Thyroid gland (tissue), 4 donors: ENCODE results near the gene NEDD4. TPM values are rescaled to one million over a fixed set of nuclear protein-coding genes. Genes with fewer than 3 reads are reported as not detected.

Source experiments
- DNase-seq, 2 donors: peaks; one replicate each; pipeline ENCODE4 v3.0.0-alpha.2; 2019
- H3K27ac ChIP-seq, 3 donors: fragments of 200-600 bp; sonication (generic); 1 replicate in 2 of 3; 2 replicates in 1 of 3; pipeline ENCODE4 v1.5.1; 2016 to 2019; ENCODE audit warnings: mild to moderate bottlenecking in 1 of 3, moderate library complexity in 1 of 3
- H3K27me3 ChIP-seq: fragments of 200-600 bp; sonication (generic); one replicate; pipeline ENCODE4 v1.5.1; 2019
- H3K36me3 ChIP-seq, 2 donors: fragments of 200-600 bp; sonication (generic); one replicate each; pipeline ENCODE4 v1.5.1; 2016 to 2019
- H3K4me1 ChIP-seq, 2 donors: fragments of 200-600 bp; sonication (generic); one replicate each; pipeline ENCODE4 v1.5.1; 2017 to 2019
- H3K4me3 ChIP-seq, 3 donors: fragments of 200-600 bp; sonication (generic); replicated peaks in 1 of 3; 1 replicate in 2 of 3; 2 replicates in 1 of 3; pipeline ENCODE4 v1.5.1; 2016; ENCODE audit warnings: mild to moderate bottlenecking in 1 of 3
- H3K9me3 ChIP-seq: fragments of 200-600 bp; sonication (generic); one replicate; pipeline ENCODE4 v1.5.1; 2017
- POLR2A ChIP-seq, 2 donors: fragments of 450-650 bp; IDR thresholded peaks; one replicate each; pipeline ENCODE4 v1.6.1; 2017; ENCODE audit warnings: antibody characterized with exemption in 2 of 2, mild to moderate bottlenecking in 2 of 2, moderate library complexity in 1 of 2
- WGBS, 2 donors: methylation state at CpG; one replicate each; pipeline ENCODE4 v1.1.5; 2017; 5-methylcytosine and 5-hydroxymethylcytosine counted together
- intact Hi-C: fragments of 100-400 bp; cut with DNase I; formaldehyde crosslinking; loops from one replicate; pipeline ENCODE4 v1.15.1; 2023
- total RNA-seq, 4 donors: library from RNA; depleted of rRNA; stranded (reverse); fragments of >200 nt; gene quantifications; one replicate each; pipeline ENCODE4 v1.2.3, GENCODE V29; 2016
- TF ChIP-seq, protein P1 (sequence below), 6 experiments: fragments of 200-600 bp in 3 of 6; fragments of 450-650 bp in 3 of 6; sonication (generic) in 3 of 6; IDR thresholded peaks; one replicate each; pipeline ENCODE4 v1.5.1; 2016 to 2019; ENCODE audit warnings: antibody characterized with exemption in 6 of 6, mild to moderate bottlenecking in 2 of 6, inconsistent platforms in 1 of 6, moderate library complexity in 1 of 6

The NEDD4 gene
- total RNA-seq, 4 donors from 2014 or later = 10.1 to 22.1 (median 19.2) TPM

DNA sequence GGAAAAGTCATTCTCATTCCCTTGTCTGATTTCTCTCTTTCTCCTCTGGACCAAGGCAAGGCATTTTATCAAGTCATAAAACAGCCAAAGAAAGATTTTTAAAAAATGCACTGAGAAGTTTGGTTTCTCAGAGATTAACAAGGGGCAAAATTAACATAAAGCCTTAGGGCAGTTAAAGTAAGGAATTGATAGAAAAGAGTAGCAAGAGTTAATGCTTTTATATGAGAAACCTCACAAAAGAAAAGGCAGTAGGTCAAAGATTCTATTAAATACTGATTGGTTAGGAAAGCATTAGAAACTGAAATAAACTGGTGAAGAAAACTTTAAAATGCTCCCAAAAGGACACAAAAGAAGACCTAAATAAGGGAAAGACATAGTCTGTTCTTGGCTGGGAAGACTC is 129.5 kb downstream of the NEDD4 start:
- Histone ChIP-seq H3K4me3 (no peak overlapping the region), H3K4me1 (no peaks in the 10 kb centered on the region), H3K27me3 (no peaks in the 10 kb centered on the region), H3K27ac (no peak overlapping the region), H3K9me3 (no peaks in the 10 kb centered on the region), H3K36me3 (no peaks in the 10 kb centered on the region)
- no peak for TF ChIP-seq POLR2A (IDR thresholded peaks at IDR 0.05)
- TF ChIP-seq, protein P1, sequence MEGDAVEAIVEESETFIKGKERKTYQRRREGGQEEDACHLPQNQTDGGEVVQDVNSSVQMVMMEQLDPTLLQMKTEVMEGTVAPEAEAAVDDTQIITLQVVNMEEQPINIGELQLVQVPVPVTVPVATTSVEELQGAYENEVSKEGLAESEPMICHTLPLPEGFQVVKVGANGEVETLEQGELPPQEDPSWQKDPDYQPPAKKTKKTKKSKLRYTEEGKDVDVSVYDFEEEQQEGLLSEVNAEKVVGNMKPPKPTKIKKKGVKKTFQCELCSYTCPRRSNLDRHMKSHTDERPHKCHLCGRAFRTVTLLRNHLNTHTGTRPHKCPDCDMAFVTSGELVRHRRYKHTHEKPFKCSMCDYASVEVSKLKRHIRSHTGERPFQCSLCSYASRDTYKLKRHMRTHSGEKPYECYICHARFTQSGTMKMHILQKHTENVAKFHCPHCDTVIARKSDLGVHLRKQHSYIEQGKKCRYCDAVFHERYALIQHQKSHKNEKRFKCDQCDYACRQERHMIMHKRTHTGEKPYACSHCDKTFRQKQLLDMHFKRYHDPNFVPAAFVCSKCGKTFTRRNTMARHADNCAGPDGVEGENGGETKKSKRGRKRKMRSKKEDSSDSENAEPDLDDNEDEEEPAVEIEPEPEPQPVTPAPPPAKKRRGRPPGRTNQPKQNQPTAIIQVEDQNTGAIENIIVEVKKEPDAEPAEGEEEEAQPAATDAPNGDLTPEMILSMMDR (IDR thresholded peaks at IDR 0.05) = no peak
- intact Hi-C loops = no loop called here
- DNase-seq = no peak

DNA sequence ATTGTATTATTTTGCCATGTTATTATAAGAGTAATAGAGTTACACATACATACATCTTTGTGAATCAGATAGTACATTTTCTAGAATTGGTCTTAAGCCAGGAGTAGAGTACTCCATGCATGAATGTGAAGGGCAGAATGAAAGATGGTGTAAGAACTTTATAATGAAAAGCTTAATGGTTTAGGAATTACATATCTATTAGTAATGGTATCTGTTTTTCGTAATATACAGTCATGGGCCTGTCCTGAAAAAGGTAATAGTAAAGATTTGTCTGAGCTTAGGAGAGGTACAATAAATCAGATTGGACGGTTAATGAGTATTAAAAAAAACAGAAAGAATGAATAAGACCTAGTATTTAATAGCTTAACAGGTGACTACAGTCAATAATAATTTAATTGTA is 132.3 kb downstream of the NEDD4 start:
- Histone ChIP-seq H3K4me3 (no peak overlapping the region), H3K27me3 (no peaks in the 10 kb centered on the region), H3K4me1 (no peaks in the 10 kb centered on the region), H3K9me3 (no peaks in the 10 kb centered on the region), H3K36me3 (no peaks in the 10 kb centered on the region), H3K27ac (no peak overlapping the region)
- whole genome bisulfite sequencing, 2 donors = 95 to 98% methylated on average over 2 of the region's 2 CpGs
- TF ChIP-seq, protein P1 (IDR thresholded peaks at IDR 0.05) = no peak
- no peak for TF ChIP-seq POLR2A (IDR thresholded peaks at IDR 0.05)
- no peak for DNase-seq
- intact Hi-C loops = no loop called here

DNA sequence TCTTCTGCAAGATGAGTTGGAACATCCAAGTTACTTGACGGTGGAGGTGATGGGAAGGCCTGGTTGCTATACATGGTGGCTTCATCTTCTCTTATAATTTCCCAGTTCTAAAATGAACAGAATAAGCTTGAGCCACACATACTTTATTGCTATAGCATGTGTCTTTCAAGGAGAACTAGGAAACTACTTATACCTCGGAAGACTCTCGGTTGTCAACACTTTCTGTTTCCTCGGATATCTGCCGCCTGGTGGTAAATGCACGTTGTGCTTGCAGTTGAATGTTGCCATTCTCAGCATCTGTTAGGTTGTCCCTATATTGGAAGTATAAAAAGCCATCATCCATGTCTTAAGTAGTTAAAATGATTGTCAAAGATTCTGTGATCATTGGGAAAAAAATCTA is 132.9 kb downstream of the NEDD4 start:
- Histone ChIP-seq H3K36me3 (no peaks in the 10 kb centered on the region), H3K4me3 (no peak overlapping the region), H3K9me3 (no peaks in the 10 kb centered on the region), H3K4me1 (no peaks in the 10 kb centered on the region), H3K27me3 (no peaks in the 10 kb centered on the region), H3K27ac (no peak overlapping the region)
- WGBS, 2 donors = 74 to 80% methylated on average over 6 of the region's 6 CpGs
- intact Hi-C loops = no loop called here
- no peak for TF ChIP-seq POLR2A (IDR thresholded peaks at IDR 0.05)
- TF ChIP-seq, protein P1 (IDR thresholded peaks at IDR 0.05) = no peak
- no peak for DNase-seq

DNA sequence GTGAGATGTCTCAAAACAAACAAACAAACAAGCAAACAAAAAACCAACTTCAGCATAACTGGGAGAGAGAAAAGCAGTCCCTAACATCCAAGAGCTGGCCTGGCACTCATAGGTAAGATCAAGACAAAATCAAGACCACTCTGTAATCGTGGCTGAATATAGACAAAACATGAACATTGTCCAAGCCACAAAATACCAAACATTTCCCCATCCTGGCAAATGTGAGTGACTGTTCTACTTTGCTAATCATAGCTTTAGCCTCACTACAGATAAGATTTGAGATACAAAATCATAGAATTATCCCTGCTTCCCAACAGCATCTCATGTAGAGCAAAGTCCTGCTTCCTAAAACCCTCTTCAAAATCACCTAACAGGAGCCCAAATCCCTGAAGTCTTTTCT is 133.7 kb downstream of the NEDD4 start:
- Histone ChIP-seq H3K27ac (no peak overlapping the region), H3K36me3 (no peaks in the 10 kb centered on the region), H3K4me3 (no peak overlapping the region), H3K4me1 (no peaks in the 10 kb centered on the region), H3K9me3 (no peaks in the 10 kb centered on the region), H3K27me3 (no peaks in the 10 kb centered on the region)
- WGBS, 2 donors = 80 to 91% methylated on average over 1 of the region's 1 CpG
- no peak for TF ChIP-seq POLR2A (IDR thresholded peaks at IDR 0.05)
- TF ChIP-seq, protein P1 (IDR thresholded peaks at IDR 0.05) = no peak
- intact Hi-C loops = no loop called here
- no peak for DNase-seq

DNA sequence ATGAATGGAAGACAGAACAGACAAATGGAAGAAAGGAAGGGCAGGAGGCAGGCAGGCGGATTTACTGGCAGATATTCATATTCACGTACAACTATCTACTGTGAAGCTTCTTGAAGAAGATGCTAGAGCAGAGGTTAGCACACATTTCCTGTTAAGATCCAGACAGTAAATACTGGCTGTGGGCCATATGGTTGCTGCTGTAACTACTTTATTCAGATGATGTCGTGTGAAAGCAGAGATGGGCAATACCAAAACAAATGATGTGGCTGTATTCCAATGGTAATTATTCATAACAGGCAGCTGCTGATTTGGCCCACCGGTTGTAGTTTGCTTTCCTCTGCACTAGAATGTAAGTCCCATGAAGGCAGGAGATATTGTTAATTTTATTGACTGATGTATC is 134.8 kb downstream of the NEDD4 start:
- Histone ChIP-seq H3K27me3 (no peaks in the 10 kb centered on the region), H3K4me3 (no peak overlapping the region), H3K9me3 (no peaks in the 10 kb centered on the region), H3K4me1 (no peaks in the 10 kb centered on the region), H3K36me3 (no peaks in the 10 kb centered on the region), H3K27ac (no peak overlapping the region)
- TF ChIP-seq, protein P1 (IDR thresholded peaks at IDR 0.05) = no peak
- TF ChIP-seq POLR2A (IDR thresholded peaks at IDR 0.05) = no peak
- 88 to 89% methylated on average over 4 of the region's 4 CpGs for WGBS, 2 donors
- intact Hi-C loops = no loop called here
- DNase-seq = no peak
